ENCODE results near the gene AGPAT1.

- TF ChIP-seq POLR2A (IDR thresholded peaks at IDR 0.05; ENCODE audit: low read length), result peak; percentile 47
- no peak for TF ChIP-seq SMC3 (IDR thresholded peaks at IDR 0.05)
- no peak for TF ChIP-seq EP300 (IDR thresholded peaks at IDR 0.05)
- no peak for TF ChIP-seq CEBPB (IDR thresholded peaks at IDR 0.05)
- no peak for TF ChIP-seq HDAC2 (IDR thresholded peaks at IDR 0.05)
- no peak for TF ChIP-seq CBX8 (IDR thresholded peaks at IDR 0.05)
- no peak for TF ChIP-seq JUNB (IDR thresholded peaks at IDR 0.05)
- TF ChIP-seq CTCF (IDR thresholded peaks at IDR 0.05), result no peak
- TF ChIP-seq CHD4 (IDR thresholded peaks at IDR 0.05; ENCODE audit: borderline replicate concordance), result no peak
- TF ChIP-seq BHLHE40 (IDR thresholded peaks at IDR 0.05; ENCODE audit: low read depth, low read length), result no peak
Observed at GRCh38 chr6:32177183-32177787, 1.4 kb upstream of the AGPAT1 start.
